ENCODE data around the gene FECH.

Gene FECH

GRCh38 chr18:57629422-57629821, 42.9 kb upstream of the FECH start:
- ChIA-PET POLR2A (ENCODE audit: low non-redundant PET) (interaction anchor here (0.6 kb wide), 1 partner anchor 65 kb away, joined by 4 read pairs; no protein-coding TSS in a partner anchor), CTCF (interaction anchor here (0.7 kb wide), 1 partner anchor 902 kb away, joined by 3 read pairs; no protein-coding TSS in a partner anchor)
- H3K27ac ChIP-seq = peak overlapping the region; percentile 71
- no peak for TF ChIP-seq CTCF (conservative IDR thresholded peaks at IDR 0.05; ENCODE audit: low read depth)
- no peak for DNase-seq (ENCODE audit: low spot score)

GRCh38 chr18:57627488-57627887, 41.0 kb upstream of the FECH start:
- ChIA-PET CTCF (interaction anchor here (0.7 kb wide), 1 partner anchor 86 kb away, joined by 3 read pairs; no protein-coding TSS in a partner anchor), POLR2A (ENCODE audit: low non-redundant PET) (no interaction called here)
- no peak overlapping the region for H3K27ac ChIP-seq
- no peak for DNase-seq (ENCODE audit: low spot score)
- no peak for TF ChIP-seq CTCF (conservative IDR thresholded peaks at IDR 0.05; ENCODE audit: low read depth)

GRCh38 chr18:57624988-57625387, 38.5 kb upstream of the FECH start:
- no peak for TF ChIP-seq CTCF (conservative IDR thresholded peaks at IDR 0.05; ENCODE audit: low read depth)
- ChIA-PET POLR2A (ENCODE audit: low non-redundant PET) (no interaction called here), CTCF (no interaction called here)
- DNase-seq (ENCODE audit: low spot score) = peak; percentile 8
- H3K27ac ChIP-seq = no peak overlapping the region

GRCh38 chr18:57621246-57621604, 34.7 kb upstream of the FECH start:
- POLR2A ChIA-PET (ENCODE audit: low non-redundant PET) = no interaction called here
- peak overlapping the region; percentile 83 for H3K27ac ChIP-seq
- no peak for TF ChIP-seq CTCF (conservative IDR thresholded peaks at IDR 0.05; ENCODE audit: low read depth)
- CTCF ChIA-PET = interaction anchor here (0.7 kb wide), 2 partner anchors 433 to 1115 kb away, joined by 3 to 8 read pairs; no protein-coding TSS in a partner anchor
- peak; percentile 18 for DNase-seq (ENCODE audit: low spot score)

GRCh38 chr18:57619876-57620275, 33.4 kb upstream of the FECH start:
- POLR2A ChIA-PET (ENCODE audit: low non-redundant PET) = no interaction called here
- H3K27ac ChIP-seq = no peak overlapping the region
- no peak for DNase-seq (ENCODE audit: low spot score)
- CTCF ChIA-PET = no interaction called here
- TF ChIP-seq CTCF (conservative IDR thresholded peaks at IDR 0.05; ENCODE audit: low read depth) = no peak

- CTCF ChIA-PET = no interaction called here
- TF ChIP-seq CTCF (conservative IDR thresholded peaks at IDR 0.05; ENCODE audit: low read depth) = no peak
- H3K27ac ChIP-seq = peak overlapping the region; percentile 49
- no peak for DNase-seq (ENCODE audit: low spot score)
- POLR2A ChIA-PET (ENCODE audit: low non-redundant PET) = no interaction called here
Observed at GRCh38 chr18:57618910-57619309, 32.4 kb upstream of the FECH start.

GRCh38 chr18:57603871-57604270, 17.4 kb upstream of the FECH start:
- TF ChIP-seq CTCF (conservative IDR thresholded peaks at IDR 0.05; ENCODE audit: low read depth) = no peak
- no peak overlapping the region for H3K27ac ChIP-seq
- DNase-seq (ENCODE audit: low spot score) = no peak
- ChIA-PET POLR2A (ENCODE audit: low non-redundant PET) (no interaction called here), CTCF (no interaction called here)

Data from RWPE1 (cell line).